Measurements from ENCODE around the gene INHBE.

GRCh38 chr12:57419495-57419894, 35.6 kb upstream of the INHBE start:
- TF ChIP-seq CTCF (IDR thresholded peaks at IDR 0.05) = no peak
- TF ChIP-seq POLR2AphosphoS5 (IDR thresholded peaks at IDR 0.05) = no peak
- TF ChIP-seq POLR2A (IDR thresholded peaks at IDR 0.05) = no peak

Data from stomach (tissue), 4 donors.